ENCODE data around the gene DPEP2.
A peak's percentile ranks its signal among the peaks of the same experiment; 100 is the strongest.
"Not testable (repeated sequence)": the region's sequence is repeated elsewhere in the genome, so short reads cannot be mapped to it uniquely, and the experiment has no call there.

Gene DPEP2

DNA sequence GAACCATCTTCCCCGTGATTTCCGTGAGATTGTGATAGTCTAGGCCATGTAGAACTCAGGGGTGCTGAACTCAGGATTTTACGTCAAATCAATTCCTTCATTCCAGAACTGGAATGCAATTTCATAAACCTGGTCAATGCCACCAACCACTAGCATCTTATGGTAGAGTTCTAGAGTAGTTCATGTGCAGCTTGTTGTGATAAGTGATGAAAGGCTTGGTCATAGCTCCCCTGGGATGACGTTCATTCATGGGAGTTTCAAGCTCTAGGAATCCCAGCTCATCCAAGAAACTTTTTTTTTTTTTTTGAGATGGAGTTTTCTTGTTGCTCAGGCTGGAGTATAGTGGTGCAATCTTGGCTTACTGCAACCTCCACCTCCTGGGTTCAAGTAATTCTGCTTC is 3.7 kb upstream of the DPEP2 start:
- DNase-seq = no peak

DNA sequence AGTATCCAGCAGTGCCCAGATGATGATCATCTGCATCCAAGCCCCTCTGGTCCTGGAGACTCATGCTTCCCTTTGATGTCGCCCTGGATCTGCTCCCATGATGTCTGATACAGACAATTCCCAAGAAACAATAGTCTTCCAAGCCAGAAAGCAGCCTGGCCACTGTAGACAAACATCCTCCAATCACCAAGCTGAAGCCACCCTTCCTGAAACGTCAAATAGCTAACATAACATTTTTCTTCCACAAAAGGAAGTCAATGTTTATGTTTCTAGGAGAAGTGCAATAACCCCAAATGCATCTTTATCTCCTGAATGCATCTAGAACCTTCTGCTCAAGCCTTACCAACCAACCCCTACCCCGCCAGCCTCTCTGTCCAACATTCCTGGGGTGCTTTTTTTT is 1.2 kb upstream of the DPEP2 start:
- DNase-seq = no peak

DNA sequence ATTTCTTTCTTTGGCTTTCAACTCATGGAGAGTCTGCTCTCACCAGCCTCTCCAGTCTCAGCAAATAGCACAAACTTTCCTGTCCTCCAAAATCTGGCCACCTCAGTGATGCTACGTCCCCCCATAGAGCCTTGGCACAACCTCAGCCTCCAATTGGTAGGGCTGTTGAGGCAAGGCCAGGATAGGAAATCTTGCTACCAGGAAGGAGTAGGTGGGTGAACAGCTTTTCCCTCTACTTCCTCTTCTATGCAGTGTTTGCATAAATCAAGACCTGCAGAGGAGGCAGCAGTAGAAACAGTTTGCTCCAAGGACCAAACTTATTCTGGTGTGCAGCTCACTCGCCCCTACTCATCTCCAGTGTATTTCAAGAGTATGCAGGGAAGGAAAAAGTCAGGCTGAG is 701 bp upstream of the DPEP2 start:
- peak; percentile 74 for DNase-seq

DNA sequence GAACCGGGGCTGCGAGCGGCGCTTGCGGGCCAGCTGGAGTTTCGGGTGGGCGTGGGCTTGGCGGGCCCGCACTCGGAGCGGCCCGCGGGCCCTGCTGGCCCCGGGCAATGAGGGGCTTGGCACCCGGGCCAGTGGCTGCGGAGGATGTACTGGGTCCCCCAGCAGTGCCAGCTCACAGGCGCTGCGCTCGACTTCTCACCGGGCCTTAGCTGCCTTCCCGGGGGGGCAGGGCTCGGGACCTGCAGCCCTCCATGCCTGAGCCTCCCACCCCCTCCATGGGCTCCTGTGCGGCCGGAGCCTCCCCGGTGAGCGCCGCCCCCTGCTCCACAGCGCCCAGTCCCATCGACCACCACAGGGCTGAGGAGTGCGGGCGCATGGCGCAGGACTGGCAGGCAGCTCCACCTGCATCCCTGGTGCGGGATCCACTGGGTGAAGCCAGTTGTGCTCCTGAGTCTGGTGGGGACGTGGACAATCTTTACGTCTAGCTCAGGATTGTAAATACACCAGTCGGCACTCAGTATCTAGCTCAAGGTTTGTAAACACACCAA is 979 bp downstream of the DPEP2 start:
- DNase-seq = not testable (repeated sequence)

DNA sequence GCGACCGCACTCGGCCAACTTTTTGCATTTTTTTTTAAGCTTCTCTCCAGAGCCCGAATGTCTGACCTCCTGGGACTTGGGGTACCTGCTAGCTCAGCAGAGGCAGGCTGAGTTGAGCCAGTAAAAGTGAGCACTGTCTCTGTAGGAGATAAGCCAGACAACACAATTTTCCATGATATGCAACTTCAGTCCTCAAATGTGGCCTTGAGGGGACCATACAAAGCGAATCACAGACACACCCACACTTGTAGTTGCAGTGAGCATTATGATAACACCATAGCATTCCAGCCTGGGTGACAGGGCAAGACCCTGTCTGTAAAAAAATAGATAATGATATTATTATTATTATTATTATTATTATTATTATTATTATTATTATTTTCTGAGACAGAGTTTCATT is 2.6 kb downstream of the DPEP2 start:
- no peak for DNase-seq

DNA sequence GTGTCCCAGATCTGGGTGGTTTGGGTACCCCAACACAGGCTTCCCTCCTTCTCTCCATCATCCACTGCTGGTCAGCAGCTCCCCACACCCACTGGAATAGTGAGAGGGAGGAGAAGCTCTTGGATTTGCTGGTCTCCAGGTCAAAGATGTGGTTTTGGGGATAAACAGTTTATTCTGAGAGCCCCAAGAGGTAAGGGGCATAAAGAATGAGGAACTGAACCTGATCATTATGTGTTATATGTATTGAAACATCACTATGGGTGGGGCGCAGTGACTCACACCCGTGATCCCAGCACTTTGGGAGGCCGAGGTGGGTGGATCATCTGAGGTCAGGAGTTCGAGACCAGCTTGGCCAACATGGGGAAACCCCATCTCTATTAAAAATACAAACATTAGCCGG is 3.9 kb downstream of the DPEP2 start:
- no peak for DNase-seq

DNA sequence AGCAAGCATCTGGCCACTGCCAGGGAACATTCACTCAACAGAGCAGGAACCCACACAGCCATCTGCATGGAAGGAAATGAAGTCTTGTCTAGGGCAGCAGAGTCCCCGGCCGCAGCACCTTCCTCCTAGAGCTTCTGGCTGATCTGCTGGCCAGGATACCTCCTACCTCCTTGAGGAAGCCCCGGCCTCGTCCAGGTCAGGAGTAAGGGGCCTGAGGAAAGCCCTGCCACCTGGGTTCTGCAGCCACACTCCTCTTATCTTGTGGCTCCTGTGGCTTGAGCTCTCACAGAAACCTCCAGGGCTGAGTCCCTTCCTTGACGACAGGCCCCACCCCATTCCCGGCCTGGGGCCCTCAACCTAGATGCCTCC is 5.3 kb downstream of the DPEP2 start:
- peak; percentile 30 for DNase-seq

DNA sequence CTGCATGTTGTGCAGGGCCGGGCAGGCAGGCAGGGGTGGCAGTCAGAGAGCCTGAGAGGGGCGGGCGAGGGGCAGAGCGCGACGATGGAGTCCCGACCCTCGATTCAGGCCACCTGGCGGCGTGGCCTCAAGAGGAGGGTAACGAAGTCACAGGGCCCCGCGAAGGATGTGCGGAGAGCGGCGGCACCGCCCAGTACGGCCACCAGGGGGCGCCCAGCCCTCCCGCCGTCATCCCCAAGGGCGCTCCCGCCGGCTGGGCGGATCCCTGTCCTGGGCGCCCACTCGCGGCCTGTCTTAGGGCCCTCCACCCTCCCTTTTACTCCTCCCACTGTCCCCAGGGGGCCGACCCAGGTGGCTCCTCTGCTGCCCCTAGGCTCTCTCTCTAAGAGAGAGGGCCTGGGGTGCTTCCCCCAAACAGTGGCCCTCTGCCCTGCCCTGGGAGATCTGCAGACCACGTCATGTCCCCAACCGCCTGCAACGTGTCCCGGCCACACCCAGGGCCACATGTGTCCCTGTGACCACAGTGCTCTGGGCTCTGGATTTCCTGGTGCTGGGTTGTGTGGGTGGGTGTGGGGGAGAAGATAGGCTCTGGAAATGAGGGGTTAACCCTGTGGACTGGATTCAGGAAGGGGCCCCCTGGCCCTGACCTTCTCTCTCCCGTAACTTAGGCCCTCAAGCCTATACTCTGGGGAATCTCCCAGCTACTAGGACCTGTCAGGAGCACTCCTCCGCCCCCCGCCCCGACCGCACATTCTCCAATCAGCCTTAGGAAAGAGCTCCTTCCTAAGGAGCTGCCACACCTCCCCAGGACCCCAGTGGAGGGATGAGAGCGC is 5.9 kb downstream of the DPEP2 start:
- DNase-seq = peak; percentile 63

DNA sequence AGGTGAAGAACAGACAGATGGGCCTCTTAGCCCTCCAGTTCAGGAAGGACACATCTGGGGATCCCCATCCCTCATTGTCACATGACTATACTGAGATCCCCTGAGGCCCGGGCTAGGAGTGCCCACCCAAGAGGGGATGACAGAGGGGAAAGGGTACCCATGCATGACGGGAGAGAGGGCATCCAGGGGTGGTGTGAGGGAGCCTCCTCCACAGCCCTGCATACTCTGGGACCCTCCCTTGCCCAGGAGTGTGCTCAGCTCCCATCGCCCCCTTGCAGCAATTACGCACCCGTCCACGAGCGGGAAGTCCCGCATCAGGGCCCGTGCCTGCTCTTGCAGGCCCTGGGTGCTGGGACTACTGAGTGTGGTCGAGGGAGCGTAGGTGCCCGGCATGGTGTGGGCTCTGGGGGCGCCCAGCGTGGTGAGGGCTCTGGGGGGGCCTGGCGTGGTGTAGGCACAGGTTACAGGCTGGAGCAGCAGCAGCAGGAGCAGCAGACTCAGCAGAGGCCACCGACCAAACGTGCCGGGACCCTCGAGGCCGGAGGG is 6.5 kb downstream of the DPEP2 start:
- no peak for DNase-seq

DNA sequence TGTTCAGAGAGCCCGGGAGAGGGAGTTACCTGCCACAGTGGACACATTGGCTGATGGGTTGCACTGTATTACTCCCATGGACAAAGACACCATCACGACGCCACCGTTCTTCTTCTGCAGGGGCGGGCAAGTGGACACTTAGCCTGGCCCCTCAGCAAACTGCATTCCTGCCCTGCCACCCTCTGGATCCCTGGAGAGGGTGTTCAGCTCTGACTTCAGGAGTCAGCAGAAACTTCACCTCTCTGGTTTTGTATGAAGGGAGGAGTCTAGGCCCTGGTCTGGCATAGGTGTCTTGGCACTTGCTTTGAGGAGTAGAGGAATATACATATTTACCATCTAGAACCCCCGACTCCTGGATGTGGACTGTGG is 9.3 kb downstream of the DPEP2 start:
- no peak for DNase-seq

DNA sequence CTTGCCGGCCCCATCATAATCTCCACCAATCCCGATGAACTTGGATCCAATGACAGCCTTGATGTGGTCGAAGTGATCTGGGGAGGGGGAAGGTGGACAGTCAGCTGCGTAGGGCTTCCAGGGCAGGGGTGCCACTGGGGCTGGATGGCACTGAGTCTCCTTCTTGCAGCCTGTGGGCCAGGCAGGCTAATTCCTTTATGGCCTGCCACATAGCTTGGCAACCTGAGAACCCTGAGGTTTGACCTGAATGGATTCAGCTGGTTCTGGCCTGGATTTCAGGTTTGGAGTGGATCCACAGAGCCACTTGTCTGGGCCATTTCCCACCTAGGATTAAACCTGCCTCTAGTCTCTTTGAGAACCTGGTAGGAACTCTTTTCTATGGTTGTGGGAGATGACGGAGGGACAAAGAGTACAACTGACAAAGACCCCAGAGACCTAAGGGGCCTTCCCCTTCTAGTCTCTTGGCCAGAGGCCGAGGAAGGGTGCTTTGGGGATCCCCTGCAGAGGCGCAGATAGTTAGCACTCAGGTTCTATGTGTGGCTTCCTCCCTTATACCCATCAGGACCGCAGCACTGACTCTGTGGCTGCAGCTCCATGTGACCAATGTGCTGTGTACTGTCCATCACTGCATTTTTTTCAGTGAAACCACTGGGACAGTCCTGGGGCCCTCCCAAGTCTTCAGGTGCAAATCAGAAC is 9.8 kb downstream of the DPEP2 start:
- no peak for DNase-seq

DNA sequence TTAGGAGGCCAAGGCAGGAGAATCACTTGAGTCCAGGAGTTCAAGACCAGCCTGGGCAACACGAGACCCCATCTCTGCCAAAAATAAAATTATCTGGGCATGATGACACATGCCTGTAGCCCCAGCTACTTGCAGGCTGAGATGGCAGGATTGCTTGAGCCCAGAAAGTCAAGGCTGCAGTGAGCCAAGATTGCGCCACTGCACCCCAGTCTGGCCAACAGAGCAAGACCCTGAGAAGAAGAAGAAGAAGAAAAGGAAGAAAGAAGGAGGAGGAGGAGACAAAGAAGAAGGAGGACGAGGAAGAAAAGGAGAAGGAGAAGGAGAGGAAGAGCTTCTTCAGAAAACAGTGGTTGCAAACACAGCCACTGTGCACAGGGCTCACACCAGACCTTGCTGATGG is 10.6 kb downstream of the DPEP2 start:
- no peak for DNase-seq

DNA sequence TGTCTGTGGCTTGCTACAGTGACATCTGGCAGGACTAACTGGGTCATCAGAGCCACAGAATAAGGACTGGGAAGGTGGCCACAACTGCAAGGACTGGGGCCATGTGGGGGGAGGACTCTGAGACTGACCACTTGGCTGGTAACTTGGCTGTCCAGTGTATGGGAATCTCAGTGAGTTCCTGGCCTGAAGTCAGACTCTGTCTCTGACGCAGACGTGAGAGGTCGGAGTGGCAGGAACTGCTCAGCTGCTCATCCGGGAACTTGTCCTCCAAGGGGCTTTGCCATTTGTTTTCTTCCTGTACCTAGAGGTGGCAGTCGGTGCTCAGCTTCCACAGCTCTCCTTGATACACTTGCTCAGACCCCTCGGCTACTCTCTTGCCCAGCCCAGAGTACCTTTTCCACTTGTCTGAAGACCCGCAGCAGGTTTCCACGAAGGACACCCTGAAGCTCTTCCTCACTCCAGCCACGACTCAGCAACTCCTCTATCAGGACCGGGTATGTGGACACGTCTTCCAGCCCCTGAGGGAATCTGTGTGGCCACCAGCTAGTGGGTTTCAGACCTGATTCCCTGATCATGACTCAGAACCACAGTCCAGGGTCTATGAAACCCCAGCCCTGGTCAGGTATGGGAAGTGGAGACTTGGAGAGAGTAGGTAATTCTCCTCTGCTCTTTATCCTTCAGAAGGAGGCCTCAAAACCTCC is 11.7 kb downstream of the DPEP2 start:
- DNase-seq = no peak

DNA sequence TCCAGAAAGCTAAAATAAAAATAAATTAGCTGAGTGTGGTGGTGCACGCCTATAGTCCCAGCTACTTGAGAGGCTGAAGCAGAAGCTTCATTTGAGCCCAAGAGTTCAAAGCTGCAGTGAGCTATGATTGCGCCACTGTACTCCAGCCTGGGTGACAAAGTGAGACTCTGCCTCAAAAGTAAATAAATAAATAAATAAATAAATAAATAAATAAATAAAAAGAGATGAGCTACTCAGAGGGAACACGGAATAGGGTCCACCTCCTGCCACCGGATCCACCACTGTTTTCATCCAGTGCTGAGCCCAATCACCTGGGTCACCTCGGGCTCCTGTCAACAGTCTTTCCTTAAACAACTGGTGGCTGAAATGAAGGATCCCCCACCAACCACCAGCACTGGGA is 12.3 kb downstream of the DPEP2 start:
- no peak for DNase-seq

DNA sequence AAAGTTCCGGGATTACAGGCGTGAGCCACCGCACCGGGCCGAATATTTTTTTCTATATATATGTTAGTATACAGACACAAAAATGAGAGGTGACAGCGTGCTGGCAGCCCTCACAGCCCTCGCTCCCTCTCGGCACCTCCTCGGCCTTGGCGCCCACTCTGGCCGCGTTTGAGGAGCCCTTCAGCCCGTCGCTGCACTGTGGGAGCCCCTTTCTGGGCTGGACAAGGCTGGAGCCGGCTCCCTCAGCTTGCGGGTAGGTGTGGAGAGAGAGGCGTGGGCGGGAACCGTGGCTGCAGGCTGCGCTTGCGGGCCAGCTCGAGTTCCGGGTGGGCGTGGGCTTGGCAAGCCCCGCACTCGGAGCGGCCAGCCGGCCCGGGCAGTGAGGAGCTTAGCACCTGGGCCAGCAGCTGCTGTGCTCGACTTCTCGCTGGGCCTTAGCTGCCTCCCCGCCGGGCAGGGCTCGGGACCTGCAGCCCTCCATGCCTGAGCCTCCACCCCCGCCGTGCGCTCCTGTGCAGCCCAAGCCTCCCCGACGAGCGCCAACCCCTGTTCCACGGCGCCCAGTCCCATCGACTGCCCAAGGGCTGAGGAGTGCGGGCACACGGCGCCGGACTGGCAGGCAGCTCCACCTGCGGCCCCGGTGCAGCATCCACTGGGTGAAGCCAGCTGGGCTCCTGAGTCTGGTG is 17.1 kb downstream of the DPEP2 start:
- no peak for DNase-seq

DNA sequence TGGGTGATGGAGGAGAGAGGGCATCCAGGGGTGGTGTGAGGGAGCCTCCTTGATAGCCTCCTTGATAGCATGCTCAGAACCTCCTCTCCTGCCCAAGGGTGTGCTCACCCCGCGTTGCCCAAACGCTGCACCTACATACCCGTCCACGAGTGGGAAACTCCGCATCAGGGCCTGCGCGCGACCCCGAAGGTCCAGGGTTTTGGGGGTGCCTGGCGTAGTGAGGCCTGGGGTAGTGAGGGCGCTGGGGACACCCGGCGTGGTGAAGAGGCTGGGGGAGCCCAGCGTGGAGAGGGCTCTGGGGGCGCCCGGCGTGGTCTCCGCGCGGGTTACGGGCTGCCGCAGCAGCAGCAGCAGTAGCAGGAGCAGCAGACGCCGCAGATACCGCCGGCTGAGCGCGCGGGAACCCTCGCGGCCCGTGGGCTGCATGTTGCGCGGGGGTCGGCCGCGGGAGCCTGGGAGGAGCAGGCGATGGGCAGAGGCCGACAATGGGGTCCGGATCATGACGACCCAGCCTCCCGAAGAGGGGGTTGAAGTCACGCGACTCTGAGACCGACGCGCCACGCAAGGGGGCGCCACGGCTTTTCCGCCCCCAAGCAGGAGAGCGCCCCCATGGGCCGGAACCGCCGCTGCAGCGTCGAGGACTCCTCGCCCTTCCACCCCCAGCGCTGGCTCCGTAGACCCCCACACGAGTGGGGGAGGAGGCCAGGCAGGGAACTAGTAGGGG is 19.2 kb downstream of the DPEP2 start, which contains the start of gene DPEP3:
DPEP3 (minus strand) TSS at position 545 of the 724 bp plus-strand sequence; CDS start at position 426, 119 bp downstream.
- no peak for DNase-seq

DNA sequence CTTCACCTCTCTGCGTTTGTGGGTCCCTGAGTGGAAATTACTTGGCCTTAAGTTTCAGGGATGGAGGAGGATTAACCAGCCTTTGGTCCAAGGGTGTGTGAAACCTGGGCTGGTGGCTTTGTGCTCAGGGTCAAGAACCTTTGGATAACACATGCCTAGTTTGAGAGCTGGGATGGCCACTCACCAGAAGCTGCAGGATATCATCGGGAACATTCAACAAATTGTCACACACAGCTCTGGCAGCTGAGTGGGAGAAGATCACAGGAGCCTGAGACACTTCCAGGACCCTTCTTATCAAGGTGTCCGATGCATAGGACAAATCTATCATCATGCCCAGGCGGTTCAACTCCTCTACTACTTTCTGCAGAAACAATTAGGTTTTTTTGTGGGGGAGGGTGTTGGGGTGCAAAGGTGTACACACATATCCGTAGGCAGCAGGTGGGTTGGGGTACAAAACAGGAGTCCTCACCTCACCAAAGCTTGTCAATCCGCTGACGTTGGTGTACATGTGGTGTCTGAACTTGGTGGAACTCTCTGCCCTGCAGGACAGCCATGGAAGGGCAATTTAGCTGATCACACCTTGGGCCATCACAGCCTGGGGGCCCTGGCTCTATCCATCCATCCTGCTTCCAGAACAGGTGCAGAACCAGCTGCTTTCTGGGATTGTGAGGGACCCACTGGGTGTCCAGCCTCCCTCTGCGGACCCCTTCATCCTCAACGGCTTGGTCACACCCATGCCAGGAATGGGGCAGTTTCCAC is 21.6 kb downstream of the DPEP2 start:
- DNase-seq = no peak

DNA sequence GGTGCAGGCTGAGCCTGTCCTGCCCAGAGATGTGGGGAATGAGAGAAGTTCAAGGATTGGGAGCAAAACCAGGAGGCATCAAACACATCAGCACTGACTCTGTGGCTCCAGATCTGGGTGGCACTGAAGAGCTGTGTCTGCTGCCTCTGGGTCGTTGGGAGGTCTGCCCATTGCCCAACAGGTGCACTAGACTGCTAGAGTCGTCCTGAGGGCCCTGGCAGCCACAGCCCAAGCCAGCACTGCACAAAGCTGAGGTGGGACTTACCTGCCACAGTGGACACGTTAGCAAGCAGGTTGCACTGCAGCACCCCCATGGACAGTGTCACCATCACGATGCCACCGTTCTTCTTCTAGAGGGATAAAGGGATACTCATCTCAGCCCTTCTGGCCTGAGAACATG is 22.3 kb downstream of the DPEP2 start:
- DNase-seq = no peak

DNA sequence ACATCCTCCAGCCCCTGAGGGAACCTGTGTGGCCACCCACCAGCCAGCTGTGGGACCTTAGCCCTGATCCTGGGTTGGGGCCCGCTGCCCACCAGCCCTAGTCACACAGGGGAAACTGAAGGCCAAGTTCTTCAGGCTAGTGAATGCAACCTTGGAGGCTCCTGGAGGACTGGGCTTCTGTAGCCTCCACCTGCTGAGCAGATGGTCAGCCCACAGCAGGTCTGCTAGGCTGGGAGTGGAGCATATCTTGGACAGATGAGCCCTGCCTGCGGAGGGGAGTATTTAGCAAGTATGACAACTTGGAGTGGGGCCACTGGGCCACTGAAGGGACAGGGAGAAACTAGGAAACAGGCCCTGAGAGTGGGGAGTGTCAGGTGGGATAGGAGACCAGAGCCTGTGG is 23.1 kb downstream of the DPEP2 start:
- no peak for DNase-seq

DNA sequence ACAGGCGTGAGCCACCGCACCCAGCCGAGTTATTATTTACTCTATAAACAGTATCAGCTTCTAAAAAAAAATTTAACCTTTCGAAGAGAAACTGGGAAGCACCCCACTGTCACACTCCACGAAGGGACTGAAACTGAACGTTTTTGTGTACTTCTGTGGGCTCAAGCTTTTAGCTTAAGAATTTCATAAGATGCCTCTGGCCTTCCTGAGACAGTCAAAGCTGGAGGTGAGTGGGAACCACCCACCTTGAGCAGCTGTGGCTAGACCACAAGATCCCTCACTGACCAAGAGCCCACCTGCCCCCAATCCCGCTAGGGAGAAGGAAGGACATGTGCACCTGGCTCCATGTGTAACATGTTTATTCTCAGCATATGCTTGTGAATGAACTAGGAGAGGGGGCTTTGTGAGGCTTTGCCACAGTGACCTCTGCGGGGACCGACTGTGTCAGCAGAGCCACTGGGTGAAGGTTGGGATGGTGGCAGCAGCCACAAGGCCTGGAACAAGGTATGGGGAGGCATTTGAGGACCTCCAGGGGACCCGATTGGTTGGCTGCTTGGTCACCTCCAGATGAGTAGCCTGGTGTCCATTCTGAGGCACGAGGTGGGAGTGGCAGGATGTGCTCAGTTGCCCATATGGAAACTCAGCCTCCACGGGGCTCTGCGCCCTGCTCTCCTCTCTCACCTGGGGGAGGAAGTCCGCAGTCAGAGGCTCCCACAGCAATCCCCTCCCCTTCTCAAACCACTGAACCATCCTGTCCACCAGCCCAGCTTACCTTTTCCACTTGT is 23.8 kb downstream of the DPEP2 start:
- no peak for DNase-seq

Data from GF-D8 (cell line).